SK-N-SH (cell line): ENCODE results near the gene WNT8A.

Experiments
- CTCF ChIP-seq: fragments of 200-600 bp; sonication (generic); IDR thresholded peaks from 2 replicates; pipeline ENCODE4 v1.6.1; 2017; ENCODE audit warnings: antibody characterized with exemption, mild to moderate bottlenecking, moderate library complexity
- TAF1 ChIP-seq: IDR thresholded peaks from 2 replicates; pipeline ENCODE4 v1.6.1; 2012; ENCODE audit warnings: low read depth, mild to moderate bottlenecking, low read length, moderate library complexity, borderline replicate concordance

- TF ChIP-seq CTCF (no peak), TAF1 (no peak)
Measured at GRCh38 chr5:138091685-138092084, 7.9 kb downstream of the WNT8A start.
